Thymus (tissue), 11 donors: ENCODE data around the gene SLC34A1. TPM values are rescaled to one million over a fixed set of nuclear protein-coding genes. Genes with fewer than 3 reads are reported as not detected.
"Not testable (repeated sequence)": the region's sequence is repeated elsewhere in the genome, so short reads cannot be mapped to it uniquely, and the experiment has no call there.

Experiments used
- DNase-seq, 9 donors: peaks; one replicate each; pipeline ENCODE4 v3.0.0-alpha.2; 2013; ENCODE audit warnings: low spot score in 9 of 9, low read depth in 6 of 9, missing footprints in 1 of 9
- H3K27ac ChIP-seq, 2 donors: one replicate each; pipeline ENCODE4 v1.5.1; 2013; ENCODE audit warnings: control low read depth in 1 of 2, low read depth in 1 of 2, low read length in 1 of 2, mild to moderate bottlenecking in 1 of 2, moderate library complexity in 1 of 2
- H3K27me3 ChIP-seq, 2 donors: one replicate each; pipeline ENCODE4 v1.5.1; 2013; ENCODE audit warnings: low read length in 1 of 2; ENCODE audit not compliant: control insufficient read depth in 2 of 2, insufficient read depth in 1 of 2
- H3K36me3 ChIP-seq, 2 donors: one replicate each; pipeline ENCODE4 v1.5.1; 2013; ENCODE audit warnings: low read length in 1 of 2, mild to moderate bottlenecking in 1 of 2, moderate library complexity in 1 of 2; ENCODE audit not compliant: control insufficient read depth in 2 of 2, insufficient read depth in 2 of 2
- H3K4me1 ChIP-seq, 2 donors: one replicate each; pipeline ENCODE4 v1.5.1; 2013; ENCODE audit warnings: low read length in 2 of 2; ENCODE audit not compliant: control insufficient read depth in 2 of 2, insufficient read depth in 2 of 2
- H3K4me3 ChIP-seq, 2 donors: one replicate each; pipeline ENCODE4 v1.5.1; 2013; ENCODE audit warnings: low read length in 2 of 2, control low read depth in 1 of 2, mild to moderate bottlenecking in 1 of 2
- H3K9me3 ChIP-seq, 2 donors: one replicate each; pipeline ENCODE4 v1.5.1; 2013; ENCODE audit warnings: low read length in 1 of 2, mild to moderate bottlenecking in 1 of 2; ENCODE audit not compliant: control insufficient read depth in 2 of 2, insufficient read depth in 1 of 2
- WGBS: extraction: QIAGEN DNeasy Blood & Tissue Kit; methylation state at CpG from one replicate; pipeline ENCODE4 v1.1.7; 2013; 5-methylcytosine and 5-hydroxymethylcytosine counted together
- polyA plus RNA-seq: library from polyadenylated mRNA; stranded (reverse); fragments of 200-250 nt; gene quantifications from one replicate; pipeline ENCODE4 v1.2.3, GENCODE V29; 2013
- total RNA-seq: library from RNA; stranded (reverse); fragments of 120-200 nt; gene quantifications from one replicate; pipeline ENCODE4 v1.2.4, GENCODE V29; 2013
- donor health status: healthy.

Gene SLC34A1
- total and polyA plus RNA-seq, 2 donors, result 0.02 to 0.05 TPM

- Histone ChIP-seq H3K27me3 (no peaks in the 10 kb centered on the region), H3K9me3 (peaks cover 0 to 13% of the 10 kb centered on the region in 2 donors), H3K27ac (no peak overlapping the region), H3K4me3 (peak overlapping the region in 1 of 2 donors; percentile 85), H3K36me3 (peaks cover 0 to 6% of the 10 kb centered on the region in 2 donors), H3K4me1 (peaks cover 68 to 95% of the 10 kb centered on the region in 2 donors)
- no peak for DNase-seq
- WGBS, result 91% methylated on average over 6 of the region's 6 CpGs
These were observed 24.8 kb upstream of the SLC34A1 start for GRCh38 chr5:177359451-177359851.

GRCh38 chr5:177359860-177360259, 24.4 kb upstream of the SLC34A1 start:
- DNase-seq, result no peak
- Histone ChIP-seq H3K9me3 (peaks cover 0 to 9% of the 10 kb centered on the region in 2 donors), H3K4me1 (peaks cover 68 to 94% of the 10 kb centered on the region in 2 donors), H3K27me3 (no peaks in the 10 kb centered on the region), H3K4me3 (peak overlapping the region in 1 of 2 donors; percentile 85), H3K36me3 (peaks cover 2 to 9% of the 10 kb centered on the region in 2 donors), H3K27ac (peak overlapping the region in 1 of 2 donors; percentile 16)
- WGBS, result 92% methylated on average over 3 of the region's 3 CpGs

GRCh38 chr5:177360740-177361139, 23.5 kb upstream of the SLC34A1 start:
- DNase-seq, H3K27me3 ChIP-seq, H3K9me3 ChIP-seq, H3K4me3 ChIP-seq: not testable (repeated sequence)
- 97% methylated on average over 7 of the region's 7 CpGs for WGBS
- H3K36me3 ChIP-seq, result peaks cover 9 to 11% of the 10 kb centered on the region in 2 donors
- H3K27ac ChIP-seq, result peak overlapping the region in 1 of 2 donors; percentile 77
- H3K4me1 ChIP-seq, result peaks cover 66 to 90% of the 10 kb centered on the region in 2 donors

- peak in 5 of 9 donors; percentile 46 to 75 (median 58) for DNase-seq
- peaks cover 3 to 4% of the 10 kb centered on the region in 2 donors for H3K9me3 ChIP-seq
- peaks cover 57 to 90% of the 10 kb centered on the region in 2 donors for H3K4me1 ChIP-seq
- peak overlapping the region; percentile 38 to 77 for H3K27ac ChIP-seq
- H3K27me3 ChIP-seq, result no peaks in the 10 kb centered on the region
- 24% methylated on average over 6 of the region's 6 CpGs for WGBS
- peaks cover 18 to 20% of the 10 kb centered on the region in 2 donors for H3K36me3 ChIP-seq
- H3K4me3 ChIP-seq, result peak overlapping the region; percentile 19 to 53
These were observed 22.6 kb upstream of the SLC34A1 start for GRCh38 chr5:177361418-177362291.

GRCh38 chr5:177362292-177362609, 22.0 kb upstream of the SLC34A1 start:
- peaks cover 51 to 84% of the 10 kb centered on the region in 2 donors for H3K4me1 ChIP-seq
- peak overlapping the region; percentile 19 to 53 for H3K4me3 ChIP-seq
- H3K9me3 ChIP-seq, result peaks cover 3 to 4% of the 10 kb centered on the region in 2 donors

DNA sequence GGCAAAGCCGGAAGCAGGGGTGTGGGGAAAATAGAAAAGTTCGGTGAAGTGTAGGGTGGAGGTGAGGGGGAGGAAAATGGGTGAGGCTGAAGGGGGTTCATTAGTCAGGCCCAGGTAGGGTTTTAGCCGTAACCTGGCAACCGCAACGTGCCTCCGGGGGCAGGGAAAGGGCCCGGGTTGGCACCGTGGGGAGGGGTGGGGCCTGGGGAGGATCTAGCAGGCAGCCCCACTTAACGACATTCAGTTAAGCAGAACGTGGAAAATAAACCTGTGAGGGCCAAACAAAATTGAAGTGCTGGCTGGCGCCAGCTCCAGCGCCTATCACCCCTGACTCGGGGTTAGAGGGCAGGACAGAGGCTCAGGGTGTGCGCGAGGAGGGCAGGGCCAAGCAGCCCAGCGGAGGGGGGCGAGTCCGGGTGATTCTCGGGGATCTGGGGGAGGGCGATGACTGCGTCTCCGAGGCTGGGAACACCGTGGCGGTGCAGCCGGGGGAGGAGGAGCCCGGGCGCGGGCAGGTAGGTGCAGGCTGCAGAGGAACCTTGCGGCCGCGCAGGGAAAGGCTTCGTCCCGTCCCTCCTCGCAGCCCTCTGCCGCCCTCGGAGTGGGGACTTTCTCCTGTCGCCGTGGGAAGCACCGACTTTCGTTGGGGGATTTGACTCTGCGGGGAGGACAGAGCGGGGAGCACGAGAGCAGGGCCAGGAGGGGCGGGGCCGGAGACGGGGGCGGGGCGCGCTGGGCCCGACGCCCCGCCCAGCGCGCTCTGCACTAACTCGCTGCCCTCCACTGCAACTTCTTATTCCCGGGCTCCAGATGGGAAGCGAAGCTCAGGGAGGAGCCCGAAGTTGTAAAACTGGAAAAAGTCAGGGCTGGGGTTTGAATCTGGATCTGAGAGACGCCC, 21.4 kb upstream of the SLC34A1 start:
- Histone ChIP-seq H3K36me3 (peaks cover 29 to 30% of the 10 kb centered on the region in 2 donors), H3K4me3 (peak overlapping the region; percentile 53 to 57), H3K27ac (peak overlapping the region; percentile 77 to 82), H3K27me3 (no peaks in the 10 kb centered on the region), H3K4me1 (peaks cover 47 to 79% of the 10 kb centered on the region in 2 donors), H3K9me3 (peaks cover 3 to 4% of the 10 kb centered on the region in 2 donors)
- DNase-seq, result peak in 5 of 9 donors; percentile 54 to 79 (median 60)
- WGBS, result 12% methylated on average over 59 of the region's 59 CpGs

More at GRCh38 chr5:177362292-177362609, 22.0 kb upstream of the SLC34A1 start:
- Histone ChIP-seq H3K36me3 (peaks cover 23 to 24% of the 10 kb centered on the region in 2 donors), H3K27me3 (no peaks in the 10 kb centered on the region), H3K27ac (peak overlapping the region; percentile 77 to 82)
- DNase-seq, result no peak
- 73% methylated on average over 8 of the region's 8 CpGs for WGBS

- H3K27me3 ChIP-seq, result no peaks in the 10 kb centered on the region
- peak overlapping the region in 1 of 2 donors; percentile 57 for H3K4me3 ChIP-seq
- peaks cover 46 to 74% of the 10 kb centered on the region in 2 donors for H3K4me1 ChIP-seq
- H3K36me3 ChIP-seq, result peaks cover 36 to 37% of the 10 kb centered on the region in 2 donors
- no peak for DNase-seq
- WGBS, result 72% methylated on average over 10 of the region's 10 CpGs
- peak overlapping the region in 1 of 2 donors; percentile 38 for H3K27ac ChIP-seq
- peaks cover 0 to 3% of the 10 kb centered on the region in 2 donors for H3K9me3 ChIP-seq
These were observed 20.7 kb upstream of the SLC34A1 start for GRCh38 chr5:177363565-177363964.

DNA sequence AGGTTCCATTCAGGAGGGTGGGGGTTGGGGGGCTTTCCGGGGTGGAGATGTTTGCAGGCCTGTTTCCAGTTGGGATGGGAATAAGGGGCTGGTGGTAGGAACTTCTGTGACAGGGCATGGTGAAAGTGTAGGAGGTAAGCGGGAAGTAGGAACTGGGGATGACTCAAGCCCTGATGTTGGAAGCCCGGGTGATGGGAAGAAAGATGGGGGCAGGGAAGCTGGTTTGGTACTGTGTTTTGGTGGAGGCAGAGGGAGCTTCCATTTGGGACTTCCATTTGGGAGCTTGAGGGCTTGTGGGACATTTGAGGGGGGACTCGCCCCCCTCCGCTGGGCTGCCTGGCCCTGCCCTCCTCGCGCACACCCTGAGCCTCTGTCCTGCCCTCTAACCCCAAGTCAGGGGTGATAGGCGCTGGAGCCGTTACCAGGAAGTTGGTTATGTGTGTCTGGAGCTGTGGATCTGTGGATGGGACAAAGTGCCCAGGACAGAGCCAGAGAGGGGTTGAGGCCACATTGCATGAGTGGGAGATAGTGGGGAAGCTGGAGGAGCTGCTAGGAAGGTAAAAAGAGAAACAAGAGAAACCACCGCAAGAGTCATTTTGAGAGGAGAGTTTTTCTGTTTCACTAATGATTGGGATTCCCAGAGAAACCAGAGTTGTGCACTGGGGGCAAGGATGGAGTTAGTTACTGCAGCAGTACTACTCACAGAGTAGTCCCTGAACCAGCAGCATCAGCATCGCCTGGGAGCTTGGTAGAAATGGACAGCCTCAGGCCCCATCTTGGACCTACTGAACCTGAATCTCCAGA, 19.9 kb upstream of the SLC34A1 start:
- no peaks in the 10 kb centered on the region for H3K27me3 ChIP-seq
- no peak overlapping the region for H3K27ac ChIP-seq
- H3K4me3 ChIP-seq, result no peak overlapping the region
- H3K4me1 ChIP-seq, result peaks cover 38 to 68% of the 10 kb centered on the region in 2 donors
- H3K36me3 ChIP-seq, result peaks cover 44 to 45% of the 10 kb centered on the region in 2 donors
- peaks cover 0 to 3% of the 10 kb centered on the region in 2 donors for H3K9me3 ChIP-seq
- 97% methylated on average over 11 of the region's 11 CpGs for WGBS
- DNase-seq, result no peak
